H1 (cell line): ENCODE measurements around the gene SYVN1. TPM values are rescaled to one million over a fixed set of nuclear protein-coding genes. Genes with fewer than 3 reads are reported as not detected.
A peak's percentile ranks its signal among the peaks of the same experiment; 100 is the strongest.

Experiments used
- GABPA ChIP-seq: IDR thresholded peaks from 2 replicates; pipeline ENCODE4 v1.6.1; 2011; ENCODE audit warnings: mild to moderate bottlenecking, low read length, moderate library complexity, borderline replicate concordance; ENCODE audit not compliant: insufficient read depth
- MAFK ChIP-seq: IDR thresholded peaks from 2 replicates; pipeline ENCODE4 v1.6.1; 2012; ENCODE audit warnings: low read depth, mild to moderate bottlenecking, improper control_type of control experiment, low read length
- MAX ChIP-seq: IDR thresholded peaks from 2 replicates; pipeline ENCODE4 v1.6.1; 2012; ENCODE audit warnings: inconsistent platforms
- POLR2A ChIP-seq, 2 experiments: IDR thresholded peaks; 1 replicate in 1 of 2; 2 replicates in 1 of 2; pipeline ENCODE4 v1.6.1; 2011; ENCODE audit warnings: low read depth in 2 of 2, low read length in 2 of 2, mild to moderate bottlenecking in 2 of 2; ENCODE audit errors: control extremely low read depth in 1 of 2
- POLR2AphosphoS5 ChIP-seq: IDR thresholded peaks from 2 replicates; pipeline ENCODE4 v1.6.1; 2011; ENCODE audit warnings: low read depth, low read length
- RAD21 ChIP-seq, 2 experiments: IDR thresholded peaks in 1 of 2; conservative IDR thresholded peaks in 1 of 2; 2 replicates each; pipeline ENCODE4 v1.6.1; 2011; ENCODE audit warnings: low read depth in 2 of 2, low read length in 2 of 2, improper control_type of control experiment in 1 of 2, inconsistent platforms in 1 of 2, mild to moderate bottlenecking in 1 of 2, moderate library complexity in 1 of 2
- SIRT6 ChIP-seq: IDR thresholded peaks from one replicate; pipeline ENCODE4 v1.7.1; 2012; ENCODE audit warnings: low read length, inconsistent platforms
- SP4 ChIP-seq: IDR thresholded peaks from 2 replicates; pipeline ENCODE4 v1.6.1; 2012; ENCODE audit warnings: low read length, inconsistent platforms
- SUZ12 ChIP-seq: fragments of 200-600 bp; sonication (generic); IDR thresholded peaks from 2 replicates; pipeline ENCODE4 v1.6.1; 2012; ENCODE audit warnings: mild to moderate bottlenecking, inconsistent platforms, low read length, moderate library complexity, mixed read lengths
- TAF1 ChIP-seq: IDR thresholded peaks from 2 replicates; pipeline ENCODE4 v1.6.1; 2011; ENCODE audit warnings: mild to moderate bottlenecking, low read depth, low read length
- TBP ChIP-seq: IDR thresholded peaks from 2 replicates; pipeline ENCODE4 v1.6.1; 2011; ENCODE audit warnings: low read depth, low read length, improper control_type of control experiment
- ZNF274 ChIP-seq: IDR thresholded peaks from 2 replicates; pipeline ENCODE4 v1.7.0; 2012; ENCODE audit warnings: low read length, borderline replicate concordance; ENCODE audit errors: extremely low read depth
- polyA plus RNA-seq, 7 experiments: library from polyadenylated mRNA; depleted of rRNA in 3 of 7; stranded (reverse) in 5 of 7; unstranded in 2 of 7; fragments of >200 nt in 5 of 7; fragments of 200-250 nt in 2 of 7; gene quantifications; 1 replicate in 5 of 7; 2 replicates in 1 of 7; 4 replicates in 1 of 7; pipeline versions ENCODE4 v1.2.1 to v1.2.3, GENCODE V29; 2011 to 2013; ENCODE audit warnings: missing spikeins in 2 of 7, mixed read lengths in 2 of 7
- total RNA-seq: library from RNA; stranded (reverse); fragmentation: NEBNext Ultra II Directional; extraction: Animal tissue kit (Norgen Biotek cat#: 25700); gene quantifications from 2 replicates; pipeline ENCODE4 v1.2.1, GENCODE V29; 2021

SYVN1 gene
- total and polyA plus RNA-seq, 2 of the 8 experiments (the other 6 are each of a cell fraction or from before 2014, with no cell fraction given), result 27.8 to 29.4 TPM

- no peak for TF ChIP-seq TBP
- peak; percentile 24; the same call in 1 of the 2 replicates for TF ChIP-seq POLR2AphosphoS5
- TF ChIP-seq SP4, result 0 out of 2 replicates have a peak, but pooled peaks have one; percentile 49
- peak; percentile 28; the same call in 1 of the 2 replicates for TF ChIP-seq MAX
- TF ChIP-seq SUZ12, result peak; percentile 49; the same call in 1 of the 2 replicates
- 0 out of 2 replicates have a peak, but pooled peaks have one; percentile 46 for TF ChIP-seq GABPA
- no peak for TF ChIP-seq MAFK
- TF ChIP-seq TAF1, result 0 out of 2 replicates have a peak, but pooled peaks have one; percentile 42
- TF ChIP-seq ZNF274, result no peak
- no peak for TF ChIP-seq SIRT6
- peak in 1 of 2 experiments; percentile 18; a peak in 1 of 4 replicates for TF ChIP-seq RAD21 (IDR thresholded peaks at IDR 0.05 in 1 of 2, conservative IDR thresholded peaks at IDR 0.05 in 1 of 2; ENCODE audit: low read depth in 2 of 2, low read length in 2 of 2)
- TF ChIP-seq POLR2A (IDR thresholded peaks at IDR 0.05; ENCODE audit: control extremely low read depth in 1 of 2, low read depth in 2 of 2, low read length in 2 of 2), result peak in 1 of 2 experiments; percentile 67; a peak in 1 of 3 replicates
- TF ChIP-seq, all 59 proteins: peak for 14
These were observed 21.6 kb downstream of the SYVN1 start (continued) for GRCh38 chr11:65112546-65113360.
